ENCODE measurements around the gene PPWD1.

DNA sequence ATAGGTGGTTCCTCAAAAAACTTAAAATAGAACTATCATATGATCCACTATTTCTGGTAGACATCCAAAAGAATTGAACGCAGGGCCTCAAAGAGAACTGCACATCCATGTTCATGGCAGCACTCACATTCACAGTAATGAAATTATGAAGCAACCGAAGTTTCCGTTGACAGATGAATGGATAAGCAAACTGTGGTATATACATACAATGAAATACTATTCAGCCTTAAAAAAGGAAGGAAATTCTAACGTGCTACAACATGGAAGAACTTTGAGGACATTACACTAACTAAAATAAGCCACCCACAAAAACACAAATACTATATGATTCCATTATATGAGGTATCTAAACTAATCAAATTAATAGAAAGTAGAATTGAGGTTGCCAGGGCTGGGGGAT, 18.6 kb upstream of the PPWD1 start:
- TF ChIP-seq NONO (IDR thresholded peaks at IDR 0.05) (no peak), NONO (CRISPR knock-in tag; conservative IDR thresholded peaks at IDR 0.05) (no peak), TARDBP (CRISPR knock-in tag; IDR thresholded peaks at IDR 0.05) (no peak)
- TF ChIP-seq, protein P1, sequence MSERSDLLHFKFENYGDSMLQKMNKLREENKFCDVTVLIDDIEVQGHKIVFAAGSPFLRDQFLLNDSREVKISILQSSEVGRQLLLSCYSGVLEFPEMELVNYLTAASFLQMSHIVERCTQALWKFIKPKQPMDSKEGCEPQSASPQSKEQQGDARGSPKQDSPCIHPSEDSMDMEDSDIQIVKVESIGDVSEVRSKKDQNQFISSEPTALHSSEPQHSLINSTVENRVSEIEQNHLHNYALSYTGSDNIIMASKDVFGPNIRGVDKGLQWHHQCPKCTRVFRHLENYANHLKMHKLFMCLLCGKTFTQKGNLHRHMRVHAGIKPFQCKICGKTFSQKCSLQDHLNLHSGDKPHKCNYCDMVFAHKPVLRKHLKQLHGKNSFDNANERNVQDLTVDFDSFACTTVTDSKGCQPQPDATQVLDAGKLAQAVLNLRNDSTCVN (CRISPR knock-in tag; IDR thresholded peaks at IDR 0.05; ENCODE audit: borderline replicate concordance): no peak

All from HepG2 (cell line).